HepG2 (cell line): ENCODE measurements around the gene STX1B. TPM values are rescaled to one million over a fixed set of nuclear protein-coding genes. Genes with fewer than 3 reads are reported as not detected.
A peak's percentile ranks its signal among the peaks of the same experiment; 100 is the strongest.

Experiments
- ATAC-seq: fragments of 200-7000 bp; cut with Tn5 transposase; 3 replicates; pipeline ENCODE4 v1.9.1; 2020; ENCODE audit warnings: mild to moderate bottlenecking, moderate library complexity
- BruUV-seq: library from RNA; stranded (reverse); fragments of 400-500 nt; replicated peaks from 2 replicates; lab custom pipeline; 2021; lab: Mats Ljungman, UMichigan
- CTCF ChIA-PET: fragments of 300-600 bp; formaldehyde crosslinking; extraction: SDS; loops from one replicate; lab custom pipeline; 2021; ENCODE audit warnings: low total read pairs, inconsistent platforms, low intra/inter-chr PET ratio; lab: Yijun Ruan, JAX
- POLR2A ChIA-PET: fragments of 350-600 bp; sonication (Branson Sonifier 250); formaldehyde crosslinking; loops from one replicate; lab custom pipeline; 2020; ENCODE audit warnings: antibody characterized with exemption, inconsistent platforms; lab: Yijun Ruan, JAX
- DNase-seq: peaks from one replicate; pipeline ENCODE4 v3.0.0-alpha.2; 2015; ENCODE audit warnings: low spot score
- FAIRE-seq: peaks from 3 replicates; lab custom pipeline; 2011; peaks lifted over from hg19 to GRCh38; lab: Jason Lieb, UNC
- H2AFZ ChIP-seq: one replicate; pipeline ENCODE4 v1.6.1; 2011; ENCODE audit warnings: low read length, inconsistent platforms
- H3K27ac ChIP-seq: fragments of 300-600 bp; 3 replicates; pipeline ENCODE4 v1.8.0; 2011; ENCODE audit warnings: mixed run types, mild to moderate bottlenecking, mixed read lengths, low read length, inconsistent platforms; ENCODE audit not compliant: insufficient read depth; ENCODE audit errors: extremely low read length
- H3K27me3 ChIP-seq, 2 experiments: fragments of 200-600 bp in 1 of 2; 2 replicates in 1 of 2; 3 replicates in 1 of 2; pipeline versions ENCODE4 v1.6.0 to v1.8.0; 2011; ENCODE audit warnings: low read length in 2 of 2, mild to moderate bottlenecking in 2 of 2, moderate library complexity in 2 of 2, inconsistent platforms in 1 of 2; ENCODE audit not compliant: insufficient read depth in 2 of 2, control insufficient read depth in 1 of 2
- H3K36me3 ChIP-seq, 2 experiments: fragments of 200-600 bp in 1 of 2; replicated peaks in 1 of 2; 2 replicates in 1 of 2; 3 replicates in 1 of 2; pipeline versions ENCODE4 v1.5.1 to v1.8.0; 2011; ENCODE audit warnings: low read length in 2 of 2, inconsistent platforms in 1 of 2; ENCODE audit not compliant: insufficient read depth in 2 of 2, control insufficient read depth in 1 of 2
- H3K4me1 ChIP-seq: 2 replicates; pipeline ENCODE4 v1.5.1; 2012; ENCODE audit warnings: low read length, inconsistent platforms; ENCODE audit not compliant: insufficient read depth
- H3K4me2 ChIP-seq: 2 replicates; pipeline ENCODE4 v1.6.0; 2011; ENCODE audit warnings: low read depth, low read length, inconsistent platforms
- H3K4me3 ChIP-seq, 3 experiments: fragments of 200-600 bp in 1 of 3; sonication (generic), shearing (Covaris generic) in 1 of 3; replicated peaks in 1 of 3; 2 replicates each; pipeline ENCODE4 v1.5.1; 2011 to 2016; ENCODE audit warnings: low read length in 3 of 3, inconsistent platforms in 2 of 3, low read depth in 2 of 3, mild to moderate bottlenecking in 2 of 3, control low read depth in 1 of 3, mixed read lengths in 1 of 3; ENCODE audit not compliant: insufficient read depth in 1 of 3
- H3K79me2 ChIP-seq: one replicate; pipeline ENCODE4 v1.6.1; 2011; ENCODE audit warnings: low read length, inconsistent platforms; ENCODE audit not compliant: insufficient read depth
- H3K9ac ChIP-seq: 2 replicates; pipeline ENCODE4 v1.6.0; 2011; ENCODE audit warnings: mild to moderate bottlenecking, low read depth, low read length, inconsistent platforms; ENCODE audit not compliant: insufficient read depth
- H3K9me3 ChIP-seq: 2 replicates; pipeline ENCODE4 v1.5.1; 2012; ENCODE audit warnings: mild to moderate bottlenecking, low read length
- H4K20me1 ChIP-seq: 2 replicates; pipeline ENCODE4 v1.6.0; 2011; ENCODE audit warnings: inconsistent platforms, mild to moderate bottlenecking, low read length, moderate library complexity; ENCODE audit not compliant: insufficient read depth
- FOXK2 ChIP-seq: fragments of 450-650 bp; IDR thresholded peaks from 2 replicates; pipeline ENCODE4 v1.6.1; 2016
- GLMP ChIP-seq: sonication (generic); formaldehyde crosslinking; IDR thresholded peaks from 2 replicates; pipeline ENCODE4 v1.9.0; 2021; ENCODE audit warnings: missing genetic modification reagents, mild to moderate bottlenecking, borderline replicate concordance
- HMGXB3 ChIP-seq: sonication (generic); formaldehyde crosslinking; IDR thresholded peaks from 2 replicates; pipeline ENCODE4 v1.4.0; 2020; ENCODE audit warnings: missing genetic modification reagents, borderline replicate concordance
- KLF11 ChIP-seq: IDR thresholded peaks from 2 replicates; pipeline ENCODE4 v1.6.1; 2016; ENCODE audit warnings: missing compliant biosample characterization
- MAFG ChIP-seq: sonication (generic); formaldehyde crosslinking; IDR thresholded peaks from 2 replicates; pipeline ENCODE4 v1.5.1; 2020; ENCODE audit warnings: mild to moderate bottlenecking, missing genetic modification reagents
- MYPOP ChIP-seq: sonication (generic); formaldehyde crosslinking; IDR thresholded peaks from 2 replicates; pipeline ENCODE4 v1.8.1; 2023; ENCODE audit warnings: mild to moderate bottlenecking, moderate library complexity, missing genetic modification reagents
- REPIN1 ChIP-seq: sonication (generic); formaldehyde crosslinking; IDR thresholded peaks from 2 replicates; pipeline ENCODE4 v1.8.0; 2022; ENCODE audit warnings: missing genetic modification reagents, low read depth, mild to moderate bottlenecking, borderline replicate concordance
- RFXANK ChIP-seq: IDR thresholded peaks from 2 replicates; pipeline ENCODE4 v1.6.1; 2016
- SOX6 ChIP-seq, 2 experiments: fragments of 450-650 bp in 1 of 2; sonication (generic) in 1 of 2; formaldehyde crosslinking in 1 of 2; IDR thresholded peaks; 2 replicates each; pipeline versions ENCODE4 v1.4.0 to v1.6.1; 2017 to 2020; ENCODE audit warnings: antibody characterized with exemption in 1 of 2, mild to moderate bottlenecking in 1 of 2, missing genetic modification reagents in 1 of 2
- SSRP1 ChIP-seq: IDR thresholded peaks from 2 replicates; pipeline ENCODE4 v1.6.1; 2016; ENCODE audit warnings: control low read depth
- ZBTB42 ChIP-seq: sonication (generic); formaldehyde crosslinking; IDR thresholded peaks from 2 replicates; pipeline ENCODE4 v1.5.0; 2020; ENCODE audit warnings: mild to moderate bottlenecking, missing genetic modification reagents
- ZKSCAN1 ChIP-seq: fragments of 150-350 bp; IDR thresholded peaks from 2 replicates; pipeline ENCODE4 v1.6.1; 2014; ENCODE audit warnings: low read length
- ZNF512B ChIP-seq: sonication (generic); formaldehyde crosslinking; IDR thresholded peaks from 2 replicates; pipeline ENCODE4 v1.5.1; 2020; ENCODE audit warnings: missing genetic modification reagents, mild to moderate bottlenecking, borderline replicate concordance
- ZNF773 ChIP-seq: sonication (generic); formaldehyde crosslinking; IDR thresholded peaks from 2 replicates; pipeline ENCODE4 v1.4.0; 2020; ENCODE audit warnings: missing genetic modification reagents, borderline replicate concordance
- WGBS: methylation state at CpG from one replicate; pipeline ENCODE4 v1.1.6; 2017; ENCODE audit warnings: low lambda C conversion rate; 5-methylcytosine and 5-hydroxymethylcytosine counted together
- in situ Hi-C: cut with HindIII; loops from 2 replicates; pipeline ENCODE4 v1.10.0; 2017; ENCODE audit warnings: low pct_unique_long_range_greater_than_20kb; ENCODE audit not compliant: extremely low pct_ligation_motif_present
- intact Hi-C: fragments of 100-400 bp; cut with micrococcal nuclease; formaldehyde crosslinking; loops from one replicate; pipeline ENCODE4 v1.10.0; 2022; ENCODE audit not compliant: unreplicated experiment
- polyA plus RNA-seq, 8 experiments: library from polyadenylated mRNA; depleted of rRNA in 3 of 8; stranded (reverse) in 7 of 8; unstranded in 1 of 8; fragments of >200 nt; fragmentation: Illumina TruSeq in 4 of 8; extraction: Trizol in 4 of 8; gene quantifications; 2 replicates each; pipeline versions ENCODE4 v1.2.1 to v1.2.3, GENCODE V29; 2011 to 2016; ENCODE audit warnings: low read depth in 4 of 8, missing spikeins in 1 of 8, mixed read lengths in 1 of 8; ENCODE audit not compliant: insufficient read depth in 1 of 8
- total RNA-seq, 5 experiments: library from RNA; depleted of rRNA; stranded (reverse); fragments of >200 nt; fragmentation: Illumina TruSeq; extraction: Trizol; gene quantifications; 2 replicates each; pipeline ENCODE4 v1.2.3, GENCODE V29; 2016; ENCODE audit warnings: low read depth in 1 of 5

Gene STX1B
- total and polyA plus RNA-seq, 2 of the 13 experiments (the other 11 are each of a cell fraction or from before 2014, with no cell fraction given) = 2.1 to 3.0 TPM

- FAIRE-seq (no peak), DNase-seq (no peak), ATAC-seq (peak; percentile 20; the same call in 2 of the 3 replicates)
- Histone ChIP-seq H4K20me1 (no peaks in the 10 kb centered on the region), H3K4me3 (no peak overlapping the region), H3K27me3 (0 out of 5 replicates have a peak, but pooled peaks cover 0 to 2% of the 10 kb centered on the region in 2 experiments), H3K9ac (no peak overlapping the region), H3K4me2 (no peak overlapping the region), H3K9me3 (no peaks in the 10 kb centered on the region), H3K27ac (no peak overlapping the region), H3K79me2 (no peaks in the 10 kb centered on the region), H3K36me3 (peaks cover under 1 to 2% of the 10 kb centered on the region in 2 experiments; a peak in 1 of 5 replicates), H2AFZ (no peak overlapping the region), H3K4me1 (peaks cover 9% of the 10 kb centered on the region)
- POLR2A ChIA-PET = interaction anchor here (0.8 kb wide), 1 partner anchor 14 kb away, joined by 3 read pairs; no protein-coding TSS in a partner anchor
- CTCF ChIA-PET = no interaction called here
- intact Hi-C loops (no loop called here), in situ Hi-C loops (no loop called here)
- TF ChIP-seq SSRP1 (no peak), REPIN1 (CRISPR knock-in tag) (no peak), FOXK2 (no peak), GLMP (CRISPR knock-in tag) (no peak), RFXANK (CRISPR knock-in tag) (no peak), SOX6 (IDR thresholded peaks at IDR 0.05) (no peak), SOX6 (CRISPR knock-in tag; IDR thresholded peaks at IDR 0.05) (no peak), ZNF512B (CRISPR knock-in tag) (no peak), MYPOP (CRISPR knock-in tag) (no peak), ZNF773 (no peak), ZBTB42 (CRISPR knock-in tag) (no peak), HMGXB3 (CRISPR knock-in tag) (no peak), KLF11 (CRISPR knock-in tag) (no peak), ZKSCAN1 (no peak), MAFG (CRISPR knock-in tag) (no peak)
- BruUV-seq = no TSS peak
- 77% methylated on average over 4 of the region's 4 CpGs for WGBS
Observed at GRCh38 chr16:31055613-31056012, 45.2 kb upstream of the STX1B start.
